SH-SY5Y (cell line): ENCODE data around the gene SUMO4.

ENCODE experiments used
- GATA2 ChIP-seq: IDR thresholded peaks from 2 replicates; pipeline ENCODE4 v1.6.1; 2011; ENCODE audit warnings: mild to moderate bottlenecking, low read depth, low read length
- GATA3 ChIP-seq: IDR thresholded peaks from 2 replicates; pipeline ENCODE4 v1.6.1; 2011; ENCODE audit warnings: low read depth, mild to moderate bottlenecking, low read length, moderate library complexity

- TF ChIP-seq GATA3: no peak
- TF ChIP-seq GATA2: no peak
Observed at GRCh38 chr6:149428606-149429005, 28.5 kb downstream of the SUMO4 start.
